Liver (tissue), 9 donors: ENCODE results near the gene CPLX1. TPM values are rescaled to one million over a fixed set of nuclear protein-coding genes. Genes with fewer than 3 reads are reported as not detected.

Experiments used
- DNase-seq: peaks from one replicate; pipeline ENCODE4 v3.0.0-alpha.2; 2017; ENCODE audit warnings: low spot score
- H3K27ac ChIP-seq, 2 donors: one replicate each; pipeline ENCODE4 v1.7.0; 2013; ENCODE audit warnings: inconsistent platforms in 2 of 2, low read length in 2 of 2, control low read depth in 1 of 2, low read depth in 1 of 2, mild to moderate bottlenecking in 1 of 2
- H3K27me3 ChIP-seq, 4 donors: one replicate each; pipeline versions ENCODE4 v1.6.1 to v1.7.0; 2013; ENCODE audit warnings: low read length in 3 of 4, inconsistent platforms in 1 of 4, mild to moderate bottlenecking in 1 of 4, moderate library complexity in 1 of 4; ENCODE audit not compliant: control insufficient read depth in 4 of 4, insufficient read depth in 4 of 4
- H3K36me3 ChIP-seq, 4 donors: one replicate each; pipeline versions ENCODE4 v1.6.1 to v1.7.0; 2013; ENCODE audit warnings: low read length in 3 of 4, mild to moderate bottlenecking in 3 of 4, low read depth in 1 of 4, moderate library complexity in 1 of 4; ENCODE audit not compliant: control insufficient read depth in 4 of 4, insufficient read depth in 3 of 4
- H3K4me1 ChIP-seq, 4 donors: one replicate each; pipeline versions ENCODE4 v1.6.1 to v1.7.0; 2013; ENCODE audit warnings: low read length in 3 of 4, mild to moderate bottlenecking in 3 of 4, moderate library complexity in 1 of 4; ENCODE audit not compliant: control insufficient read depth in 4 of 4, insufficient read depth in 4 of 4
- H3K4me3 ChIP-seq, 3 donors: one replicate each; pipeline versions ENCODE4 v1.6.1 to v1.7.0; 2013; ENCODE audit warnings: low read length in 3 of 3, control low read depth in 1 of 3, low read depth in 1 of 3, mild to moderate bottlenecking in 1 of 3
- H3K9ac ChIP-seq, 2 donors: one replicate each; pipeline ENCODE4 v1.7.0; 2013; ENCODE audit warnings: low read length in 2 of 2, mild to moderate bottlenecking in 2 of 2, moderate library complexity in 2 of 2, control low read depth in 1 of 2, low read depth in 1 of 2
- H3K9me3 ChIP-seq, 4 donors: one replicate each; pipeline versions ENCODE4 v1.6.1 to v1.7.0; 2013; ENCODE audit warnings: low read length in 3 of 4; ENCODE audit not compliant: control insufficient read depth in 4 of 4
- EGR1 ChIP-seq, 2 donors: IDR thresholded peaks; 2 replicates each; pipeline ENCODE4 v1.6.1; 2016 to 2018; ENCODE audit warnings: antibody characterized with exemption in 2 of 2, low read depth in 2 of 2
- FOXA1 ChIP-seq: IDR thresholded peaks from 2 replicates; pipeline ENCODE4 v1.6.1; 2016; ENCODE audit warnings: antibody characterized with exemption
- FOXA2 ChIP-seq: IDR thresholded peaks from 2 replicates; pipeline ENCODE4 v1.6.1; 2016; ENCODE audit warnings: antibody characterized with exemption
- GABPA ChIP-seq, 2 donors: IDR thresholded peaks in 1 of 2; conservative IDR thresholded peaks in 1 of 2; 2 replicates each; pipeline ENCODE4 v1.6.1; 2016; ENCODE audit warnings: antibody characterized with exemption in 2 of 2, mild to moderate bottlenecking in 1 of 2, moderate library complexity in 1 of 2
- HNF4A ChIP-seq, 2 donors: conservative IDR thresholded peaks; 2 replicates each; pipeline ENCODE4 v1.6.1; 2016; ENCODE audit warnings: antibody characterized with exemption in 2 of 2, mild to moderate bottlenecking in 2 of 2
- HNF4G ChIP-seq: IDR thresholded peaks from 2 replicates; pipeline ENCODE4 v1.6.1; 2016; ENCODE audit warnings: antibody characterized with exemption
- JUND ChIP-seq, 2 donors: IDR thresholded peaks; 2 replicates each; pipeline ENCODE4 v1.6.1; 2016; ENCODE audit warnings: antibody characterized with exemption in 2 of 2
- NR2F2 ChIP-seq: IDR thresholded peaks from 2 replicates; pipeline ENCODE4 v1.6.1; 2016; ENCODE audit warnings: antibody characterized with exemption
- RAD21 ChIP-seq, 2 donors: IDR thresholded peaks; 2 replicates each; pipeline ENCODE4 v1.6.1; 2016; ENCODE audit warnings: antibody characterized with exemption in 2 of 2, mild to moderate bottlenecking in 2 of 2
- RXRA ChIP-seq, 2 donors: IDR thresholded peaks; 2 replicates each; pipeline ENCODE4 v1.6.1; 2017 to 2018; ENCODE audit warnings: antibody characterized with exemption in 2 of 2, mild to moderate bottlenecking in 1 of 2
- SP1 ChIP-seq: IDR thresholded peaks from 2 replicates; pipeline ENCODE4 v1.6.1; 2018; ENCODE audit warnings: antibody characterized with exemption, mild to moderate bottlenecking
- TAF1 ChIP-seq: conservative IDR thresholded peaks from 2 replicates; pipeline ENCODE4 v1.6.1; 2016; ENCODE audit warnings: antibody characterized with exemption, mild to moderate bottlenecking
- YY1 ChIP-seq: IDR thresholded peaks from 2 replicates; pipeline ENCODE4 v1.6.1; 2016; ENCODE audit warnings: antibody characterized with exemption, mild to moderate bottlenecking
- WGBS: extraction: QIAGEN DNeasy Blood & Tissue Kit; methylation state at CpG from one replicate; pipeline ENCODE4 v1.1.7; 2013; 5-methylcytosine and 5-hydroxymethylcytosine counted together
- polyA plus RNA-seq, 2 donors: library from polyadenylated mRNA; stranded (reverse) in 1 of 2; unstranded in 1 of 2; fragments of 200-250 nt in 1 of 2; fragments of >200 nt in 1 of 2; fragmentation: Nextera tagmentation in 1 of 2; extraction: Ambion mirVana in 1 of 2; gene quantifications; one replicate each; pipeline versions ENCODE4 v1.2.1 to v1.2.3, GENCODE V29; 2013 to 2015
- total RNA-seq, 2 donors: library from RNA; depleted of rRNA; stranded (reverse); fragments of >200 nt; gene quantifications; one replicate each; pipeline ENCODE4 v1.2.3, GENCODE V29; 2014
- TF ChIP-seq, protein P1 (sequence below): IDR thresholded peaks from 2 replicates; pipeline ENCODE4 v1.6.1; 2016; ENCODE audit warnings: antibody characterized with exemption
- TF ChIP-seq, protein P2 (sequence below): IDR thresholded peaks from 2 replicates; pipeline ENCODE4 v1.6.1; 2016; ENCODE audit warnings: antibody characterized with exemption
- TF ChIP-seq, protein P3 (sequence below): IDR thresholded peaks from 2 replicates; pipeline ENCODE4 v1.6.1; 2016; ENCODE audit warnings: antibody characterized with exemption
- TF ChIP-seq, protein P4 (sequence below): fragments of 150-350 bp; IDR thresholded peaks from 2 replicates; pipeline ENCODE4 v1.5.1; 2017; ENCODE audit warnings: improper control_type of control experiment, low read depth, low read length; ENCODE audit not compliant: missing input control
- TF ChIP-seq, protein P5 (sequence below): IDR thresholded peaks from 2 replicates; pipeline ENCODE4 v1.6.1; 2016; ENCODE audit warnings: antibody characterized with exemption, mild to moderate bottlenecking
- donor health status: healthy.
- donor health status: healthy.
- donor health status: healthy.
- donor health status: healthy.
- donor health status: healthy.

Gene CPLX1
- total and polyA plus RNA-seq, 4 donors = 0.14 to 2.8 (median 0.80) TPM

DNA sequence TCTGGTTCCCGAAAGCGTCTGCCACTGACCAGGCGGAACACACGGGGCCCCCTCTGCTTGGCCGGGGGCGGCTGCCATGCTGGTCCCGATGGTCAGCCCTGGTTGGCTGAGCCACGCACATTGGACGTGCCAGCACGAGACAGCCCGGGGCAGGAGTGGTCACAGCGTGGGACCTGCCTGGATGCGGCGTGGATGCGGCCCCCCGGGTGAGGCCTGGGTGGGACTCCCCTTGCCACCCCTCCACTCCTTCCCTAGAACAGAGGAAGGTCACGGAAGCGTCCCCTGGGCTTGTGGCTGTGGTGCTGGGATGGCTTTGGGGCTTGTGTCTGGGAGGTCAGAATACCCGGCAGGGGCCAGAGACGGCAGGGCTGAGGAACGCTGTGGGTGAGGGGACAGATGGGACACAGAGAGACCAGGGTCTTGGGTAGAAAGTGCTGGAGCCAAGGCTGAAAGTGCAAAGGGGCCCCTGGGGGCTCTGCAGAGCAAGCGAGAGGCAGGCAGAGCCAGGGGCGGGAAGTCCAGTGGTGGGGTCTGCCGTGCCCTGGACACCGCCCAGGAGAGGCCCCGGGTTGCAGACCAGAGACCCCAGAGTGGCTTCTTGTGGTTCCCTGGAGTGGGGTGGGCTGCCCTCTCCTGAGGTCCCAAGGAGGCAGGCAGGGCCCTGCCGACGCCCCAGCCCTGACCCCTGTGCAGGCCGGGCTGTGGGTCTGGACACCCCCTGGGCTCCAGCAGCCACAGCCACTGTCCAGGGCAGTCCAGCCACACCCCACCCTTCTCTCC is 8.6 kb upstream of the CPLX1 start:
- Histone ChIP-seq H3K36me3 (no peaks in the 10 kb centered on the region), H3K27me3 (no peaks in the 10 kb centered on the region), H3K4me1 (no peaks in the 10 kb centered on the region), H3K9me3 (peaks cover 2 to 16% (median 7%) of the 10 kb centered on the region in 4 donors), H3K27ac (no peak overlapping the region), H3K4me3 (no peak overlapping the region), H3K9ac (no peak overlapping the region)
- no peak for DNase-seq
- WGBS = 84% methylated on average over 29 of the region's 29 CpGs
- TF ChIP-seq GABPA (IDR thresholded peaks at IDR 0.05 in 1 of 2, conservative IDR thresholded peaks at IDR 0.05 in 1 of 2) = no peak
- TF ChIP-seq, protein P1, sequence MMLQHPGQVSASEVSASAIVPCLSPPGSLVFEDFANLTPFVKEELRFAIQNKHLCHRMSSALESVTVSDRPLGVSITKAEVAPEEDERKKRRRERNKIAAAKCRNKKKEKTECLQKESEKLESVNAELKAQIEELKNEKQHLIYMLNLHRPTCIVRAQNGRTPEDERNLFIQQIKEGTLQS = no peak
- TF ChIP-seq EGR1 (IDR thresholded peaks at IDR 0.05; ENCODE audit: low read depth in 2 of 2) = no peak
- TF ChIP-seq, protein P2, sequence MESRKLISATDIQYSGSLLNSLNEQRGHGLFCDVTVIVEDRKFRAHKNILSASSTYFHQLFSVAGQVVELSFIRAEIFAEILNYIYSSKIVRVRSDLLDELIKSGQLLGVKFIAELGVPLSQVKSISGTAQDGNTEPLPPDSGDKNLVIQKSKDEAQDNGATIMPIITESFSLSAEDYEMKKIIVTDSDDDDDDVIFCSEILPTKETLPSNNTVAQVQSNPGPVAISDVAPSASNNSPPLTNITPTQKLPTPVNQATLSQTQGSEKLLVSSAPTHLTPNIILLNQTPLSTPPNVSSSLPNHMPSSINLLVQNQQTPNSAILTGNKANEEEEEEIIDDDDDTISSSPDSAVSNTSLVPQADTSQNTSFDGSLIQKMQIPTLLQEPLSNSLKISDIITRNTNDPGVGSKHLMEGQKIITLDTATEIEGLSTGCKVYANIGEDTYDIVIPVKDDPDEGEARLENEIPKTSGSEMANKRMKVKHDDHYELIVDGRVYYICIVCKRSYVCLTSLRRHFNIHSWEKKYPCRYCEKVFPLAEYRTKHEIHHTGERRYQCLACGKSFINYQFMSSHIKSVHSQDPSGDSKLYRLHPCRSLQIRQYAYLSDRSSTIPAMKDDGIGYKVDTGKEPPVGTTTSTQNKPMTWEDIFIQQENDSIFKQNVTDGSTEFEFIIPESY = no peak
- TF ChIP-seq JUND (IDR thresholded peaks at IDR 0.05) = no peak
- no peak for TF ChIP-seq RXRA (IDR thresholded peaks at IDR 0.05)
- no peak for TF ChIP-seq YY1
- no peak for TF ChIP-seq SP1
- TF ChIP-seq HNF4G = no peak
- no peak for TF ChIP-seq RAD21 (IDR thresholded peaks at IDR 0.05)
- TF ChIP-seq, protein P3, sequence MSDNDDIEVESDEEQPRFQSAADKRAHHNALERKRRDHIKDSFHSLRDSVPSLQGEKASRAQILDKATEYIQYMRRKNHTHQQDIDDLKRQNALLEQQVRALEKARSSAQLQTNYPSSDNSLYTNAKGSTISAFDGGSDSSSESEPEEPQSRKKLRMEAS = no peak
- TF ChIP-seq TAF1 = no peak
- no peak for TF ChIP-seq HNF4A (conservative IDR thresholded peaks at IDR 0.05)
- no peak for TF ChIP-seq FOXA2
- TF ChIP-seq NR2F2 = no peak
- TF ChIP-seq FOXA1 = no peak

DNA sequence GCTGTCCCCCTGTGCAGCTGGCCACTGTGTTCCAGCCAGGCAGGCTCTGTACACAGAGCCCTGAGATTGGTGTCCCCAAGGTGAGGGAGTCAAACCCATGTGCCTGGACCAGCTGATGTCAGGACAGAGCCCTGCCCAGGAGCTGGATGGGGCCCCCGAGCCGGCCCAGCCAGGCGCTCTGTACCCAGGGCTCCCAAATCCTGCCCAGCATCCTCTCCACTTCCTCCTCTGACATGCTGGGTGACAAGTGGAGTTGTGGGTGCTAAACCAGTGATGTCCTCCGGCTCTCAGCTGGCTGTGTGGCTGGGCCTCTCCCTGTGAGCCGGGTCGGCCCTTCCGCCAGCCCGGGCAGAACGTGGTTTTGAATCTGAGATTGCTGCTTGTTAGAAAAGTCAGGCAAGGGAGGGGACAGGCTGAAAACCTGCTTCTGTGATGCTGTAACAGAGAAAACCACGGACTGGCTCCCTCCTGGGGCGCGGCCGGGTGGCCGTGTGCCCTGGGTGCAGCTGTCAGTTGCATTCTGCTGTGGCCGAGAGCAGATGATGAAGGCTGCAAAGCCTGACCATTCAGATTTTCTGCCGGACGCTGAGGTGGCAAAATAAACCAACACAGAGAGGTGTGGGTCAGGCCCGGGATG is 7.9 kb upstream of the CPLX1 start:
- DNase-seq = no peak
- WGBS = 75% methylated on average over 18 of the region's 18 CpGs
- Histone ChIP-seq H3K9ac (no peak overlapping the region), H3K4me1 (peaks cover 0 to under 1% (median 0%) of the 10 kb centered on the region in 4 donors), H3K27ac (no peak overlapping the region), H3K4me3 (no peak overlapping the region), H3K36me3 (no peaks in the 10 kb centered on the region), H3K27me3 (no peaks in the 10 kb centered on the region), H3K9me3 (peaks cover 2 to 16% (median 7%) of the 10 kb centered on the region in 4 donors)
- TF ChIP-seq JUND (IDR thresholded peaks at IDR 0.05) (no peak), GABPA (IDR thresholded peaks at IDR 0.05 in 1 of 2, conservative IDR thresholded peaks at IDR 0.05 in 1 of 2) (no peak), RAD21 (IDR thresholded peaks at IDR 0.05) (no peak), EGR1 (IDR thresholded peaks at IDR 0.05; ENCODE audit: low read depth in 2 of 2) (no peak), HNF4G (no peak), FOXA1 (no peak), HNF4A (conservative IDR thresholded peaks at IDR 0.05) (no peak), YY1 (no peak), FOXA2 (no peak), NR2F2 (no peak)
- TF ChIP-seq, protein P4, sequence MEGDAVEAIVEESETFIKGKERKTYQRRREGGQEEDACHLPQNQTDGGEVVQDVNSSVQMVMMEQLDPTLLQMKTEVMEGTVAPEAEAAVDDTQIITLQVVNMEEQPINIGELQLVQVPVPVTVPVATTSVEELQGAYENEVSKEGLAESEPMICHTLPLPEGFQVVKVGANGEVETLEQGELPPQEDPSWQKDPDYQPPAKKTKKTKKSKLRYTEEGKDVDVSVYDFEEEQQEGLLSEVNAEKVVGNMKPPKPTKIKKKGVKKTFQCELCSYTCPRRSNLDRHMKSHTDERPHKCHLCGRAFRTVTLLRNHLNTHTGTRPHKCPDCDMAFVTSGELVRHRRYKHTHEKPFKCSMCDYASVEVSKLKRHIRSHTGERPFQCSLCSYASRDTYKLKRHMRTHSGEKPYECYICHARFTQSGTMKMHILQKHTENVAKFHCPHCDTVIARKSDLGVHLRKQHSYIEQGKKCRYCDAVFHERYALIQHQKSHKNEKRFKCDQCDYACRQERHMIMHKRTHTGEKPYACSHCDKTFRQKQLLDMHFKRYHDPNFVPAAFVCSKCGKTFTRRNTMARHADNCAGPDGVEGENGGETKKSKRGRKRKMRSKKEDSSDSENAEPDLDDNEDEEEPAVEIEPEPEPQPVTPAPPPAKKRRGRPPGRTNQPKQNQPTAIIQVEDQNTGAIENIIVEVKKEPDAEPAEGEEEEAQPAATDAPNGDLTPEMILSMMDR = no peak
- TF ChIP-seq, protein P1 = no peak
- TF ChIP-seq, protein P3 = no peak
- TF ChIP-seq, protein P5, sequence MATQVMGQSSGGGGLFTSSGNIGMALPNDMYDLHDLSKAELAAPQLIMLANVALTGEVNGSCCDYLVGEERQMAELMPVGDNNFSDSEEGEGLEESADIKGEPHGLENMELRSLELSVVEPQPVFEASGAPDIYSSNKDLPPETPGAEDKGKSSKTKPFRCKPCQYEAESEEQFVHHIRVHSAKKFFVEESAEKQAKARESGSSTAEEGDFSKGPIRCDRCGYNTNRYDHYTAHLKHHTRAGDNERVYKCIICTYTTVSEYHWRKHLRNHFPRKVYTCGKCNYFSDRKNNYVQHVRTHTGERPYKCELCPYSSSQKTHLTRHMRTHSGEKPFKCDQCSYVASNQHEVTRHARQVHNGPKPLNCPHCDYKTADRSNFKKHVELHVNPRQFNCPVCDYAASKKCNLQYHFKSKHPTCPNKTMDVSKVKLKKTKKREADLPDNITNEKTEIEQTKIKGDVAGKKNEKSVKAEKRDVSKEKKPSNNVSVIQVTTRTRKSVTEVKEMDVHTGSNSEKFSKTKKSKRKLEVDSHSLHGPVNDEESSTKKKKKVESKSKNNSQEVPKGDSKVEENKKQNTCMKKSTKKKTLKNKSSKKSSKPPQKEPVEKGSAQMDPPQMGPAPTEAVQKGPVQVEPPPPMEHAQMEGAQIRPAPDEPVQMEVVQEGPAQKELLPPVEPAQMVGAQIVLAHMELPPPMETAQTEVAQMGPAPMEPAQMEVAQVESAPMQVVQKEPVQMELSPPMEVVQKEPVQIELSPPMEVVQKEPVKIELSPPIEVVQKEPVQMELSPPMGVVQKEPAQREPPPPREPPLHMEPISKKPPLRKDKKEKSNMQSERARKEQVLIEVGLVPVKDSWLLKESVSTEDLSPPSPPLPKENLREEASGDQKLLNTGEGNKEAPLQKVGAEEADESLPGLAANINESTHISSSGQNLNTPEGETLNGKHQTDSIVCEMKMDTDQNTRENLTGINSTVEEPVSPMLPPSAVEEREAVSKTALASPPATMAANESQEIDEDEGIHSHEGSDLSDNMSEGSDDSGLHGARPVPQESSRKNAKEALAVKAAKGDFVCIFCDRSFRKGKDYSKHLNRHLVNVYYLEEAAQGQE = no peak
- TF ChIP-seq, protein P2 = no peak
